ENCODE data around the gene ADAMTS13.
A peak's percentile ranks its signal among the peaks of the same experiment; 100 is the strongest.

The ADAMTS13 gene

DNA sequence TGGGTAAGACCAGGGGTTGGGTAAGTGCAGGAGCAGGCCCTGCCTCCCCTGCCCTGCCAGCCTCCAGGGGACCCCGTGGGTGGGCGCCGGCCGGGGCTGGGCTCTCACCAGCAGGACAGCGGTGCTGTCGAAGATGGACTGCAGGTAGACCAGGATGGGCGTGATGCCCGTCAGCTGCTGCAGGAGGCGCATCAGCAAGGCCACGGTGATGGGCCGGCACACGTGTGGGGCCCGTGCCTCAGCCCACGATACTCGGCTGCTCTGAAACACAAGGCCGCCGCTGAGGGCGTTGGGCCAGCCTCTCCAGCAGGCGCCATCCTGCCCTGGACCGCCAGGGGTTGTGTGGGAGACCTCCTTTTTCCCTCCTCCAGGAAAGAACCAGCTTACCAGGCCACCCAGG lies 52.7 kb downstream of the ADAMTS13 start:
- DNase-seq: no peak

DNA sequence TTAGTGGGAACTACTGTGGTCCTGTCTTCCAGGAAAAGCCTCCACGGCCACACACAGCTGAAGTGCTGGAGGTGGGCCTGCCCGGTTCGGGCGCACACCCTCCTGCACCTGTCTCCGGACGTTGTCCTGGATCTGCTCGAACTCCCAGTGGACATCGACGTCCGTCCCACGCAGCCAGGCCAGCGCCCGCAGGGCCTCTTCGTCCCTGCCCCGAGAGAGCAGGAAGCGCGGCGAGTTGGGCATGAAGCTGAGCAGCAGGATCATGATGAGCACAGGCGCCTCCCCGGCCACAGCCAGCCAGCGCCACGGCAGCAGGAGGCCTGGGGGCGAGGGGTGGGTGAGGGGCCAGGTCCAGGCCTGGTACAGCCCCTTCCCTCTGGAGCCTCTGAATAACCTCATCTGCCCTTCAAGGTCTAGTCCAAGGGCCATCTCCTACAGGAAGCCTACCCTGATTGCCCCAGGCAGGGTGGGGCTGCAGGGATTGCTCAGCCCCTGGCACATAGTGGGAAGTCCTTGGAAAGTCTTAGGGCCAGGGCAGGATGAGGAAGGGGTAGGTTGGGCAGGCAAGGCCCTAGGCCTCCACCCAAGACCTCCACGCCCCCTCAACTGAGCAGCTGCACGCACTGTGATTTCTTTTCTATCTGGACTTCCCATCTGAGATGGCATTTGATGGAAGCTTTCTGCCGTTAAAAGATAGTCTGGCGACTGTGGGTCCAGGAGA lies 53.3 kb downstream of the ADAMTS13 start:
- peak; percentile 56 for DNase-seq

DNA sequence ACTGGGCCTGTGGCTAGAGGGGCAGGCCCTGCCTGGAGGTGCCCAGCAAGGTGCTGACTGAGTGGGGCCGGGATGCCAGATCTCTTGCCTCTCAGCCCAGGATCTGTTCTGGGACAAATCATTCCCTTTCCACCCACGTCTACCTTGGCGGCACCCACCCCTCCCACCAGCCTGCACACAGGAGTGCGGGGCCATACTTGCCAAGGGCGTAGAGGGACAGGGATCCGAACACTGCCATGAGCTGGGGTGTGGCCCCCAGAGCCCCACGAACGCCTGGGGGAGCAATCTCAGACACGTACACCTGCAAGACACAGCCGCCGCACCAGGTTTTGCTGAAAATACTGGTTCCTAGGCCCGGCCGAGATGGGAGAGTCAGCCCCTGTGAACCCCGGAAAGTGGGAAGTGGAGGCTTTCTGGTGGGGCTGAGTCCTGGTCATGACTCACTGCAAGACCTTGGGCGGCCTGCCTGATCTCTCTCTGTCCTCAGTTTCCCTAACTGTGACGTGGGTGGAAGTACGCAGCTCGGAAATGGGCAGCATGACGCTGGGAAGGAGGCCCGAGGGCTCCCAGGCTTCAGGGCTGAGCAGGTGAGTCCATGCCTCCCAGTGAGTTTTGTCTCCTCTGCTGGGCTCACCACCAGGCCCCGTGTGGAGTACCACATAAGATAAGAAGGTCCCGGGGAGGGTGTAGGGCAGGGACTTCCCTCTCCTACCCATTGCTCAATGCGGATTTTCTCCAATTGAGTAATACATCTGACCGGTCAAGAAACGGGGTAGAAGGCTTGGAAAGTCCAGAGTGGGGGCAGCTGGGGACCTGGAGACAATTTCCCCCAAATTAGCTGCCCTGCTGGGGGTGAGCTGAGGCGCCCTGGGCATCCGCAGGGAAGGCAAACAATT lies 54.1 kb downstream of the ADAMTS13 start:
- peak; percentile 93 for DNase-seq

DNA sequence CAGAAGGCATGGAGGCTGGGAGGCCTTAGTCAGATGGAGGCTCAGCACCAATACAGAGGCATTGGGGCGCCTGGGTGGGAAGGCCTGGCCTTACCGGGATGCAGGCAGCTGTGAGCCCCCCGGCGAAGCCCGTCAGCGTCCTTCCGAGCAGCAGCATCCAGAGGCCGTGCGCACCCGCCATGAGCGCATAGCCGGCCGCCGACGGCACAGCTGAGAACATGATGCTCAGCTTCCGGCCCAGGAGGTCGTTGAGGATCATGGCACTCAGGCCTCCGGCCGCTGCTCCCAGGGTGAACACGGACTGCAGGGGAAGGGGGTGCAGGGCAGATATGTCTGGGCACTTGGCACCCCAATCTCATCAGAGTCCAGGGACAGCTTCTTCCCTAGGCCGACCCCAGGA lies 54.8 kb downstream of the ADAMTS13 start:
- no peak for DNase-seq

DNA sequence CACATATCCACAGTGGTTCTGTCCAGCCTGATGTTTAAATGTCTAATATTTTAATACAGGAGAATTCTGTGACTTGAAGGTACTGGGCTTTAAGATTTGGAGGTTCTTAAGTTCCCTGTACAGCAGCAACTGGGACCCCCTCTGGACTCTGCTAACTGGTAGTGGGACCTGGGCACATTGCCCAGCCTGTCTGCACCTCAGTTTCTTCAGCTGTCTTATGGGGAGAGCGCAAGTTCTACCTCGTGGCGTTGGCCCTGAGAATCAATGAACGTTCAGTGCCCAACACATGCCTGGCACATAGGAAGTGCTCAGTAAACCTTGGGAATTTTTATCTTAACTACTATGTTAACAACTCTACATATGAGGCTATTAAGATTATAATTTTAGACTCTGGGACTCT lies 55.3 kb downstream of the ADAMTS13 start:
- DNase-seq: no peak

DNA sequence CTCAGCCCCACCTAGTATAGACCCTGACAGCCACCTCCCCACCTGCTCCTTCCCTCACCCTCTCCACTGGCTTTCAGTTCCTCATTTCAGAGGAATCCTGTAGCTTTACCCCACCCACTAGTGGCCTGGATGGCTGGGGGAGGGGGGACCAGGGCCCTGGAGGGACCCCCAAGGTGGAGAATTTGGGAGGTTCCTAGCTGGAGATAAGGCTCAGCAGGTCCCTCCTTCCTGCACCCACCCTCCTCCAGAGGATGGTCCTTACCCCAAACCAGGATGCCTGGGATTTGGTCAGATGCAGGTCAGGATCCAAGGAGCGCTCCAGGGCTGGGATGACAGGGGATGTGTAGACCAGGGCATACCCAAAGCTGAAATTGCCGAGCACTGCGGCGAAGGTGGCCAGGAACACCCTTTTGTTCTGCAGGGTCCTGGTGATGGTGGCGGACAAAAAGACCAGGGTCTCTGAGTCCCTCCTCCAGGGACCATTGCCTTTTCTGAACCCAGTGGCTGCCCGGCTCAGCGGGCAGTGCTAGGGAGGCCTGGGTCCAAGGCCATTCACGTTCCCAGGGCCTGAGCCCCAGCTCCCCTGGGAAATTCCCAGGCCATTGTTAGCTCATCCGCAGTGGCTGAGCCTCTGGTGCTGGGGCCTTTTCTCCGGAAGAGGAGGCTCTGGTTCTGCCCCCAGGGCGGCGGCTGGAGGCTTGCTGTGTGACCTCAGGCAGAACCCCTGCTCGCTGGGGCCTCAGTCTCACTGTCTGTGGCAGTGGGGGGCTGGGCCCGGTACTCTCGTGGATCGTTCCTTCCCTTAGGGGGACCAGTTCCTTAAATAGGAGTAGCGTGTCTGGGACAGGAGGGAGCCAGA lies 56.1 kb downstream of the ADAMTS13 start:
- peak; percentile 81 for DNase-seq

DNA sequence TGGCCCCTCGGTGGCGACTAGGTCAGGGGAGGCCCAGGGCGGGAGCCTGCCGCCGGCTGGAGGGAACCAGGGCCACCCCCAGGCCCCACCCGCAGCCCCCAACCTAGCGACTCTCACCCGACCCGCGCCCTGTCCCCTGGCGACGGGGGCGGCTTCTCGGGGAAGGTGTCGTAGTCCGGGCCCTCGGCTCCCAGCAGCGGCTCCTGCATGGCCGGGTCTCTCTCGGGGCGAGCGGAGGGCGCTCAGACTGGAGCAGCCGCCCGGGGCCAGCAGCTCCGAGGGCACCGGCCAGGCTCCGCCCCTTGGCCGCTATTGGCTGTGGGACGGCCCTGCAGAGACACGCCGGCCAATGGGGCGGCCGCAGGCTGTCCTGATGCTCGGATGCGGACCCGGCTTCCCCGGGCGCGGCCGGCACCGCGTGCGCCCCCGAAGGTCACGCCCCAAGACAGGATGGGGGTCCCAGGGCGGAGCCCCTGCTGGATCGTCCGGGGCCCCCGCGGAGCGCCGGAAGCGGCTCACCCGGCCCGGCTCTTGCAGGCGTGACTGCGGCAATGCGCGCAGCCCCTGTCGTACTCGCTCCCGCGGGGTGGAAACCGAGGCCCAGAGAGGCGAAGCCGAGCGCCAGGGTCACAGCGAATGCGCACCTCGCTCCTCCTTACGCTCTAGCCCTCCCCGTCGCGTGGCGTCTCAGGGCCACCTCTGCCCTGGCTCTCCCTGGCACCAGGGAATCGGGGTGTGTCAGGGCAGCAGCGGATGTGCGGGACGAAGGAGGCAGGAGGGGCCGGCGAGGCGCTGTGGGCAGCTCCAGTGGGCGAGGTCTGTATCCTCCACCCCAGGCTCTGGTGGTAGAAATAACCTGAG lies 56.9 kb downstream of the ADAMTS13 start, which contains the start of gene SLC2A6:
SLC2A6 (minus strand) TSS at position 249 of the 861 bp plus-strand sequence; CDS start at position 209, 40 bp downstream.
- DNase-seq: peak; percentile 92

DNA sequence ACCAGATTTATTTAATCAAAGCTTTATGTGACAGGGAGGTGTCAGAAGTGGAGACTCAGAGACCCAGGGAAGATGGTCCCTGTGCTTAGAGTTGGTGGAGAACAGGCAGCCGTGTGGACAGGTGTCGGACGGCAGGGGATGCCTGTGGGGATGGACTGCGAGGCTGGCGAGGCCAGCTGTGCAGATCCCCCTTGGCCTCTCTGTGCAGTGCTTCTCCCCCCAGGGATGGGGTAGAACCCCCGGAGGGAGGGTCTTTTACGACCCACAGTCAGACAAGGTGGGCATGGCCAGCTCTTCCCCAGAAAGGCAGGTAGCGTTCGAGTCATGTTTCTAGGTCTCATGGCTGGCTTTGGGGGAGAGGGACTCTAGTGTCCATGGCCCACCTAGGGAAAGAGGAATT lies 61.4 kb downstream of the ADAMTS13 start:
- DNase-seq: no peak

DNA sequence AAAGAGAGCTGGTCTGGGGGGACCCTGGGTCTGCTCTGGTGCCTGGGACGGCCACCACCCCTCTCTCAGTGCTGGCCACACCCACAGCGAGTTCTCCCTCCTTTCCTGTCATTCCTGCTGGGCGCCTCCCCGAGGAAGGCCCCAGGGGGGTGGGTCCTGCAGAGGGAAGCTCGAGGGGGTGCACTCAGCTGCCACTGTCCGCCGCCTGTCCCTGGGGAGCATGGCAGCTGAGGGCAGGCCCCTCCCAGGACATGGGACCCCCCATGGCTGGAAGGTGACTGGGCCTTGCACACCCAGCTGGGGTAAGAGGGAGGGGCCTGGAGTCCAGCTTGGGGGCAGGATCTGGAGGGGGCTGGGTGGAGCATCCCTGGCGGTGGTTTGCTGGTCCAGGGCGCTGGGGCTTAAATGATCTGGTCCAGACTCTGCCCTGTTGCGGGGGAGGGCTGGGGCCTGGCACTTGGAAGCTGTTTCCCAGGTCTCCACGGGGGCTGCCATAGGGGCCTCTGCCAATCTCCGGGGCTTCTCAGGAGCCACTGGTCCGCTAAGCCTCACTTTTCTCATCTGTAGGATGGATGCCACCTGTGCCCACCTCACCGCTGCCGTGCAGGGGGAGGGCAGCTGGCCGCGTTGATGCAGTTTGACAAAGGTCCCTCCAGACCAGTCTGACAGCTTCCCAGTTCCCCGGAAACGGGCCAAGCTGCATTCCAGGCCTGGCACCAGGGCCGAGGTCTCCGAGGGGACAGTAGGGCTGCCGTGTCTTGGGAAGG lies 62.7 kb downstream of the ADAMTS13 start:
- no peak for DNase-seq

DNA sequence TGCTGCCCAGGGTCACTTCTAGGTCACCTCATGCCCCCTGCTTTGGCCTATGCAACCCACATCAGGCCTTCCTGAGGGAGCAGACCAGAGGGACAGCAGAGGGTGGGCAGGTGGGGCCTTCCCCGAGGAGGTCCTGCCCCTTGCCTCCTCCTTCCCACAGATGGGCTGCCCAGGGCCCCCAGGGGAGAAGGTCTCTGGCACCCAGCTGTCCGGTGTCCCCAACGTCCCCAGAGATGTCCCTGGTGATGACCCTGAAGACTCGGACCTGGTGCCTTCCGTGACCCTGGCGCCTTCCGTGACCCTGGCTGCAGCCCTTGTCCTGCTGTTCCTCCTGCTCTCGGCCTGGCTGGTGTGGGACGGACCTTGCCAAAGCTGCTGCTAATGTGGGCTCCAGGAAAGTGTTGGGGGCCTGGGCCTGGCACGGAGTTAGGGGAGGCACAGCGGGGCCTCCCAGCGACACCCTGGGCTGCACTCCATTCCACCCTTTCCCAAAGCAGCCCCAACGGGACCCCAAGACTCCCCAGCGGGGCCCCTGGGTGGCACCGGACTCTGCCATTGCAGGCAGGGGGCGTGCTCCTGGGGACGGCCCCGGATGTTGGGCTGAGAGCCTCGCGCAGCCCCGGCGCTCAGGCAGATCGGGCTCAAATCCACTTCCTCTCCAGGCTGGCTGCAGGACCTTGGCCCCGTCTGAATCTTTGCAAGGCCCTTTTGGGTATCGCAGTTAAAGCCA lies 63.5 kb downstream of the ADAMTS13 start:
- DNase-seq: no peak

DNA sequence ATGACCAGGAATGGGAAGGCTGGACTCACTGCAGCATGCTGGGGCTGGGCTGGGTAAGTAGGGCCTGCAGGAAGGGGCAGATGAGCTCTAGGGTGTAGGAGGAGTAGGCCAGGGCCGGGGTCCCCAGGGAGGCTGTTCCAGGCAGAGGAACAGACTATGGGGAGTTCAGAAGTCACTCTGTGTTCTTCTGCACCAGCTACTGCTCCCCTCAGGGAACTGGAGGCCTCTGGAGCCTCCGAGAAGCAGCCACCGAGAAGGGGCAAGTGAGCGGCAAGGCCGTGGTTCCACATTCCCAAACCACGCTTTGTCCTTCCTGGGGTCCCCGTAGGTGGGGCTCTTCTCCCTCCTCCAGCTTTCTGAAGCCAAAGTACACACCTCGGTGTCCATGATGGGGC lies 65.2 kb downstream of the ADAMTS13 start:
- DNase-seq: no peak

DNA sequence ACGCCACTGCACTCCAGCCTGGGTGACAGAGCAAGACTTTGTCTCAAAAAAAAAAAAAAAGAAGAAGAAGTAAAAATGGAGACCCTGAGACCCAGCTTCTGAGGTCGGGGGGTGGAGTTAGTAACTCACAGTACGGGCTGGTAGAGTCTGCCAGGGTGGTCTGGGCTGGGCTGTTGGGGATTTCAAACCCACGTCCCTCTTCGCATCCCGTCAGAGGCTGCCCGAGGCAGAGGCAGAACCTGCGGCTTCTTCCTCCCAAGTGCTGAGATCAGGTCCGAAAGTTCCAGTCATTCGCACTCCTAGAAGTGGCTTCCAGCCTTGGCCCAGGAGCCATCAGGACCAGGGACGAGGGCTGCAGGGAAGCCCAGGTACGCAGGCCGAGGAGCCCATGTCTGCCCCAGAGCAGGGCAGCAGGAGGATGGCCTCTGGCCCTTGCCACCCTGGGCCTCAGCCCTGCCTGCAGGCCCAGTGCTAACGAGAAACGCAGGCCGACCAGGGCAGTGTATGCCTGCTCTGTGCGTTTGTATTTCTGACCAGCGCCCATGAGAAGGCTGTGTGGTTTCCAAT lies 66.6 kb downstream of the ADAMTS13 start:
- DNase-seq: no peak

DNA sequence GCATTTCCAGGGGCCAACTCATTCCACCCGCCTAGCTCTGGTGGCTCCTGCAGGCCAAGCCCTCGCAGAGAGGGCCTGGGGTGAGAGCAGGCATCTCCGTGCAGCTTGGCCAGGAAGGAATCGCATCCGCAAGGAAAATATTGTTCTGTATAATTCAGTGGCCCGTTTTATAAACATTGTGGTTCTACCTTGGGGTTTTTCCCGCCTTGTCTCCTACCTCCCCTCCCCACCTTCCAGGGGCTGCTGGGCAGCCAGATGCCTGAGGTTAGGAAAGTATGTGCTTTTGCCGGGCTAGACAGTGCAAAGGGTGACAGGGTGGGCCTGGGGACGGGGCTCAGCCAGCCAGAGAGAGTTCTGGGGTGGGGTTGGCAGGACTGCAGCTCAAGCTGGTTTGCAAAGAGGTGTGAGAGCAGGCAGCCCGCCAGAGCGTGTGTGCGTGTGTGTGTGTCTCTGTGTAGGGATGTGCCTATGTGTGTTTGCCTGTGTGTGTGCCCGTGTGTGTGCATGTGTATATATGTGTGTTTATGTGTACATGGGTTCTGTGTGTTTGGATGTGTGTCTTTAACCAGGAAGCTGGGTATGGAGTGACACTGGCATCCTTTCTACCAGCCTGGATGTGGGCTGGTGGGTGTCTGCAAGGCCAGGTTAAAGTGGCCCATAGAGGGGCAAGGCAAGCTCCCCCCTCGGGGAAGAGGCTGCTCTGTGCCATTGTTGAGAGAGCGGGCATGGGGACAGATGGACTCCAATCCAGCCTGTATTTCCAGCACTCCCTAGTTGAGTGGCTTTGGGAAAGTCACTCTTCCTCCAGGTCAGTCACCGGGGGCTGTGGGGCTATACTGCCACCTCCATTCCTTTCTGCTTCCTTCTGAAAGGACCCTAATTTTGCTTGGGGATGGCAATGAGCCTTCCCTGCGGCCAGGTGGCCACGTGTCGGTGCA lies 67.4 kb downstream of the ADAMTS13 start:
- DNase-seq: no peak

DNA sequence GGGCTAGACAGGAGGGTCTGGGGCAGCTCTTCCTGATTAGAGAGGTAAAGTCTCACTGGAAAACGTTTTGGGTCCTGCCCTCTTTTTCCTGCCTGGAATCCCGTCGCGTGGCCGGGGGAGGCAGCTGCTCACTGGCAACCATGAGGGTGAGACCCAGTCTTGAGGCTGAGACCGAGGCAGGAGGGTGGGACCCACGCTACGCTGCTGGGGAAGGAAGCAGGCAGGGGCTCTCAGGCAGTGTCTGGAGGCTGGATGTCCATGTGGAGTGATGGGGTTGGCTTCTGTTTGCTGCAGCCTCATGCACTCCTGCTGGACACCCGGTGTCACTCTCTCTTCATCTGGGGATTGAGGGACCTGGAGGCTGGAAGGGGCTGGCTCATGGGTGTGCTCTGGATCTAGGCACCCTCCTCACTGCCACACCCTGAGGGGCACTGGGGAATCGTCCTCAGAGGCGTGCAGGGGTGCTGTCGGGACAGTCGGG lies 68.1 kb downstream of the ADAMTS13 start:
- DNase-seq: no peak

DNA sequence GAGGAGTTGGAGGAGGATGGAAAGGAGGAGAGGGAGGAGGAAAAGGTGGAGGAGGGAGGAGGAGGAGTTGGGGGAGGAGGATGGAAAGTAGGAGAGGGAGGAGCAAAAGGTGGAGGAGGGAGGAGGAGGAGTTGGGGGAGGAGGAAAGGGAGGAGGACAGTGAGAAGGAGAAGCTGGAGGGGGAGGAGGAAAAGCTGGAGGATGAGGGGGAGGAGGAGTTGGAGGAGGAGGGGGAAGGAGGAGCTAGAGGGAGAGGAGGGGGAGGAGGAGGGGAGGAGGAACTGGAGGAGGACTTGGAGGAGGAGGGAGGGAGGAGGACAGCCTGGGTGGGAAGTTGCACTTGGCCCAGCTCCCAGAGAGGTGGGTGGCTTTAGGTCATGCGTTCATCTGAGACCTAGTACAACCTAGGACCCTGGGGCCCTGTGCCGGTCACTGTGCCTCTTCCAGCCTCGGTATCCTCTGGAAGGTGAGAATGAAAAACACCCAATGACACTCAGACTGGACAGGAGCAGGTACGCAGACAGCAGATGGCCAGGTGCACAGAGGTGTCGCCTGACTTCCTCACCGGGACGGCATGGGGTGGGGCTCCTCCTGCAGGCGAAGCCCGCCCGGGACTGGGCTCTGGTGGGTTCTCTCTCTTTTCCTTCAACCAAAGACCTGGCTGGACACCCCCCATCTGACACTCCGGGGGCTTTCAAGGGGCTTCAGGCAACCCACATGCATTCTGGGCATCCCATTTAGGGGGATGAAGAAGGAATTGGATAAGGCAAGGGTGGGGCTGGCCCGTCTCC lies 68.9 kb downstream of the ADAMTS13 start:
- no peak for DNase-seq

DNA sequence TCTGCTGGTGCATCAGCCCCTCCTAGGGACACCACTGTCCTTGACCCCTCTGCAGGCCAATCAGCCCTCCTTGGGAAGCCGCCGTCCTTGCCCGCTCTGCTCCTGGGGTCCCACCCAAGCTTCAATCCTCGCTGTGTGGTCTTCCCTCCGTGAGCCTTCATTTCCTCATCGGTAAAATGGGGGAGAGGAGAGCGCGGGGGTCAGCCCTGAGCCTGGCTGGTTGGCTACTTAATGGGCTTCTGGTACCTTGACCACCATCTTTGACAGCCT lies 69.4 kb downstream of the ADAMTS13 start:
- DNase-seq: no peak

DNA sequence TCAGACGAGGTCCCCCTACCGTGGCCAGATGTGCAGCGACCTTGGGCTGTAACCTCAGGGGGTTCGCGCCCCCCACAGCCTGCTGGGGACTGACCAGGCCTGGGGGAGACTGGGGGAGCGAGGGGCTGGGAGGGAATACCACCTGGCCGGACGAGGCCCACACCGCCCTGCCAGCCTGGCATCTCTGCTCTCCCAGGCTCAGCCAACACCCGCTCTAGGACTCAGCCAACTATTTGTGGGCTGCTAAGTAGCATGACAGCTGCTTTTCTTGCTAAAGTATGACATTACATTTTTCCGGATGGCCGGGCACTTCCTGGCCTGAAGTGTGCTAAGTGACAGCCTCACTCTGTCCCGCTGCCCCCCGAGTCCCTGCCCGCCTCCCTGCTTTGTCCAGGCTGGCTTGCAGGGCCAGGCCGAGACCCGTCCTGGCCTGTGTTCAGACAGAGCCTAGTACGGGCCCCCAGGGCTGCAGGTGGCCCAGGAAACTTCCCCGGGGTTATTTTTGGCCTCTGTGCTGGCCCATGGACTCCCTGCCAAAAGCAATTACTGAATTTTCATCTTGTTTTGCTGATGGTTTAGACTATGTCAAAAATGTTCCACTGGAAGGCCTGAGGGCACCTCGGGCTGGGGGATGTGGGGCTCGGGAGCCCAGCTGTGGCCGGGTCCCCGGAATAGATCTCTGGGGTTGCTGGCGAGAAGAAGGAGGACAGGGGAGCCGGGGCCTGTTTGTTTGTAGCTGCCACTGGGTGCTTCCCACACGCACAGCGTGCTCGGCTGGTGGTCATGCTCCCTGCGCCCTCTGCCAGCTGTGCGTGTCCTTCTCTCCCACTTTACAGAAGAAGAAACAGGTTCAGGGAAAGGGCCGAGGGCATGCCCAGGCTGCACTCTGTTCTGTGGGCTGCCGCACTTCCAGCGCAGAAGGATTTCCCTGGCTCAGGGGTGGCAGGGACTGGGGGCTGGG lies 70.2 kb downstream of the ADAMTS13 start:
- DNase-seq: no peak
